Measurements from ENCODE around the gene PES1.
"Not testable (repeated sequence)": the region's sequence is repeated elsewhere in the genome, so short reads cannot be mapped to it uniquely, and the experiment has no call there.

Gene PES1

DNA sequence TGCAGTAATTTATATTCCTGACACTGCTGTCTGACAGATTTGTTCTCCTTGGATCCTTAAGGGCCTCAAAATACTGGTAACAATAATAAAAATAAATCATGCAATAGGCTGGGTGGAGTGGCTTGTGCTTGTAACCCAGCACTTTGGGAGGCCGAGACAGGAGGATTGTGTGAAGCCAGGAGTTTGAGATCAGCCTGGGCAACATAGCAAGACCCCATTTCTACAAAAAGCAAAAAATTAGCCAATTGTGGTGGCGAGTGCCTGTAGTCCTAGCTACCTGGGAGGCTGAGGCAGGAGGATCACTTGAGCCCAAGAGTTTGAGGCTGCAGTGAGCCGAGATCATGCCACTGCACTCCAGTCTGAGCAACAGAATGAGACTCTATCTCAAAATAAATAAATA, 39.9 kb downstream of the PES1 start:
- not testable (repeated sequence) for DNase-seq

GRCh38 chr22:30547188-30547587, 44.5 kb downstream of the PES1 start:
- DNase-seq: no peak

DNA sequence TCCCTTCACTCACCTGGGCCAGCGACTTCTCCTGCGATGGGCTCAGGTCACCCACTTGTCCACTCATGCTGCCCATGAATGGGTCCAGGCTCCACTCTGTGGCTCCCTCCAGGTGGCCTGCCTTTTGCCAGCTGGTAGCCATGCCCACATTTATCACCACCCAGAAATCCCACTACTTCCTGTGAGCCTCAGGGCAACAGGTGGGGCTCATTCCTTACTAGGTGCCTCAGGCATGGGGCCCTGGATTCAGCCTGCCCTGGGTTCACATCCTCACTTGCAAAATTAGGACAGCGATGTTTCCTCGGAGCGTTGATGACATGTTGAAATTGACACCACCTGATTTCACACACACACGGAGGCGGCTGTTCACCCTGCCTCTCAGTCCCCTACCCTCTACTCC, 45.1 kb downstream of the PES1 start, which contains the start of gene SEC14L6:
TSS of gene SEC14L6 (minus strand) at position 126 of the 400 bp plus-strand sequence. CDS start at position 67, 59 bp downstream.
- no peak for DNase-seq

- no peak for DNase-seq
These were observed 48.9 kb downstream of the PES1 start for GRCh38 chr22:30542811-30543188.

DNA sequence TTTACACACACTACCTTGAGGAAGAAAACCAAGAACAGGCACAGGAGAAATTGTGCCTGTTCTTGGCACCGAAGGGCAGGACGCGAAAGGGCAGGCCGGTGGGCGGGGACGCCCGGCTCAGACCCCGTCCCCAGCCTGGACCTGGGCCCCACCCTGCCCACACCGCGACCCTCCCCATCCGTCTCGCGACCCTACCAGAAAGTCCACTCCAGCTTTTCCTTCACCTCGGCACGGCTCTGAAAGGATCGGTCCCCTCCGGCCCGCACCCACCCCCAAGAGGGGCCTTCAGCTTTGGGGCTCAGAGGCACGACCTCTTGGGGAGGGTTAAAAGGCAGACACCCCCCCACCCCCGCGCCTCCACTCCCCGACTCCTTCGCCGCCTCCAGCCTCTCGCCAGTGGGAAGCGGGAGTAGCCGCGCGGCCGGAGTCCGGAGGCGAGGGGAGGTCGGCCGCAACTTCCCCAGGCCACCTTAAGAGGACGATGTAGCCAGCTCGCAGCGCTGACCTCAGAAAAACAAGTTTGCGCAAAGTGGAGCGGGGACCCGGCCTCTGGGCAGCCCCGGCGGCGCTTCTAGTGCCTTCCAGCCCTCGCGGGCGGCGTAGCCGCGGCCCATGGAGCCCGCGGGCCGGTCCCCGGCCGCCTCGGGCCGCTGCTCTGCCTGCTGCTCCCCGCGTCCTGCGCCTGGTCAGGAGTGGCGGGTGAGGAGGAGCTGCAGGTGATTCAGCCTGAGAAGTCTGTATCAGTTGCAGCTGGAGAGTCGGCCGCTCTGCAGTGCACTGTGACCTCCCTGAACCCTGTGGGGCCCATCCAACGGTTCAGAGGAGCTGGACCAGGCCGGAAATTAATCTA, 49.5 kb downstream of the PES1 start:
- no peak for DNase-seq

GRCh38 chr22:30541511-30541910, 50.2 kb downstream of the PES1 start:
- DNase-seq: not testable (repeated sequence)

GRCh38 chr22:30539368-30539767, 52.3 kb downstream of the PES1 start:
- DNase-seq: no peak

DNA sequence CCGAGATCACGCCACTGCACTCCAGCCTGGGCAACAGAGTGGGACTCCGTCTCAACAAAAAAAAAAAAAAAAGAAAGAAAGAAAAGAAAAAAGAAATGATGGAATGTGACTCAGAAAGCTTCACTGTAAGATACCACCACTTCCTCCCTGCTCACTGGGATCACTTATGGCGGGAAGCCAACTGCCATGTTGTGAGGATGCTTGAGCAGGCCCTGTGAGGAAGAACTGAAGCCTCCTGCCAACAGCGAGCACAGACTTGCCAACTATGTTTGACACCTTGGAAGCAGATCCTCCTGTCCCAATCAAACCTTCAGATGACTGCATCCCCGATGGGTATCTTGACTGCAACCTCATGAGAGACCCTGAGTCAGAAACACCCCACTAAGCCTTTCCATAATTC, 53.4 kb downstream of the PES1 start:
- DNase-seq: no peak

- no peak for DNase-seq
These were observed 54.5 kb downstream of the PES1 start for GRCh38 chr22:30537083-30537731.

GRCh38 chr22:30535182-30535581, 56.5 kb downstream of the PES1 start:
- no peak for DNase-seq

GRCh38 chr22:30531651-30532608, 59.8 kb downstream of the PES1 start:
- DNase-seq: no peak

GRCh38 chr22:30526656-30527055, 65.1 kb downstream of the PES1 start:
- no peak for DNase-seq

Measured in 8988T (cell line).